Immature natural killer cell (primary cell): Measurements from ENCODE around the gene SALL3. TPM values are rescaled to one million over a fixed set of nuclear protein-coding genes. Genes with fewer than 3 reads are reported as not detected.
"Not testable (repeated sequence)": the region's sequence is repeated elsewhere in the genome, so short reads cannot be mapped to it uniquely, and the experiment has no call there.

Experiments used
- DNase-seq, 3 donors: peaks; one replicate each; pipeline ENCODE4 v3.0.0; 2022; ENCODE audit warnings: mixed read lengths in 1 of 3
- H3K27ac Mint-ChIP-seq, 6 donors: one replicate each; pipeline ENCODE4 v1.8.0; 2020; ENCODE audit warnings: mixed read lengths in 6 of 6, mild to moderate bottlenecking in 5 of 6, inconsistent platforms in 4 of 6, moderate library complexity in 3 of 6
- H3K27me3 Mint-ChIP-seq, 3 donors: one replicate each; pipeline ENCODE4 v1.8.0; 2020 to 2021; ENCODE audit warnings: low read depth in 3 of 3, mild to moderate bottlenecking in 3 of 3, mixed read lengths in 3 of 3, moderate library complexity in 3 of 3, inconsistent platforms in 1 of 3
- H3K36me3 Mint-ChIP-seq, 3 donors: one replicate each; pipeline ENCODE4 v1.8.0; 2020; ENCODE audit warnings: mixed read lengths in 3 of 3, inconsistent platforms in 2 of 3, mild to moderate bottlenecking in 2 of 3
- H3K4me1 Mint-ChIP-seq, 2 donors: one replicate each; pipeline ENCODE4 v1.8.0; 2020; ENCODE audit warnings: inconsistent platforms in 2 of 2, mild to moderate bottlenecking in 2 of 2, mixed read lengths in 2 of 2, moderate library complexity in 1 of 2
- H3K4me3 Mint-ChIP-seq, 5 donors: one replicate each; pipeline ENCODE4 v1.8.0; 2020; ENCODE audit warnings: mild to moderate bottlenecking in 5 of 5, mixed read lengths in 5 of 5, inconsistent platforms in 3 of 5, moderate library complexity in 3 of 5
- H3K9me3 Mint-ChIP-seq, 6 donors: one replicate each; pipeline ENCODE4 v1.8.0; 2020; ENCODE audit warnings: mild to moderate bottlenecking in 6 of 6, mixed read lengths in 6 of 6, inconsistent platforms in 4 of 6, moderate library complexity in 3 of 6
- polyA plus RNA-seq, 3 donors: library from polyadenylated mRNA; unstranded; fragments of 300-500 nt; fragmentation: Illumina TruSeq; gene quantifications; one replicate each; pipeline ENCODE4 v1.2.3, GENCODE V29; 2021

The SALL3 gene
- polyA plus RNA-seq = not detected

- Mint-ChIP-seq H3K4me3 (no peak within 1 kb of the TSS), H3K27ac (no peak within 1 kb of the TSS), H3K9me3 (peaks cover 0 to 3% (median 0%) of the 10 kb centered on the region in 6 donors), H3K27me3 (peaks cover 17 to 57% (median 35%) of the 10 kb centered on the region in 3 donors), H3K4me1 (peaks cover 8 to 10% of the 10 kb centered on the region in 2 donors), H3K36me3 (no peaks in the 10 kb centered on the region)
- no peak for DNase-seq
Measured at GRCh38 chr18:78979730-78980278, at the start of gene SALL3. Gene SALL3, plus strand, starts transcription at chr18:78979818. Its CDS starts 457 bp downstream, at chr18:78980275.

- Mint-ChIP-seq H3K9me3 (no peaks in the 10 kb centered on the region), H3K27me3 (peaks cover under 1 to 2% (median 1%) of the 10 kb centered on the region in 3 donors), H3K4me3 (no peak overlapping the region), H3K36me3 (no peaks in the 10 kb centered on the region), H3K27ac (no peak overlapping the region), H3K4me1 (no peaks in the 10 kb centered on the region)
- no peak for DNase-seq
Measured at GRCh38 chr18:78932281-78932680, 47.3 kb upstream of the SALL3 start.

GRCh38 chr18:78934003-78934402 is 45.6 kb upstream of the SALL3 start:
- Mint-ChIP-seq H3K27me3 (peaks cover 0 to 2% (median 2%) of the 10 kb centered on the region in 3 donors), H3K9me3 (no peaks in the 10 kb centered on the region), H3K4me1 (no peaks in the 10 kb centered on the region), H3K36me3 (no peaks in the 10 kb centered on the region), H3K4me3 (no peak overlapping the region), H3K27ac (no peak overlapping the region)
- DNase-seq = no peak

- H3K36me3 Mint-ChIP-seq = no peaks in the 10 kb centered on the region
- no peaks in the 10 kb centered on the region for H3K9me3 Mint-ChIP-seq
- no peak overlapping the region for H3K4me3 Mint-ChIP-seq
- H3K27me3 Mint-ChIP-seq = peaks cover 0 to 2% (median 2%) of the 10 kb centered on the region in 3 donors
- H3K4me1 Mint-ChIP-seq = no peaks in the 10 kb centered on the region
- DNase-seq = no peak
- no peak overlapping the region for H3K27ac Mint-ChIP-seq
Measured at GRCh38 chr18:78934551-78935225, 44.9 kb upstream of the SALL3 start.

- H3K36me3 Mint-ChIP-seq = no peaks in the 10 kb centered on the region
- peaks cover 0 to 2% (median 2%) of the 10 kb centered on the region in 3 donors for H3K27me3 Mint-ChIP-seq
- H3K4me1 Mint-ChIP-seq = no peaks in the 10 kb centered on the region
- H3K4me3 Mint-ChIP-seq = no peak overlapping the region
- H3K9me3 Mint-ChIP-seq = no peaks in the 10 kb centered on the region
- no peak for DNase-seq
- H3K27ac Mint-ChIP-seq = no peak overlapping the region
Measured at GRCh38 chr18:78935406-78935805, 44.2 kb upstream of the SALL3 start.

GRCh38 chr18:78936251-78937005 is 43.2 kb upstream of the SALL3 start:
- no peak for DNase-seq
- Mint-ChIP-seq H3K9me3 (no peaks in the 10 kb centered on the region), H3K4me1 (no peaks in the 10 kb centered on the region), H3K4me3 (no peak overlapping the region), H3K27ac (no peak overlapping the region), H3K27me3 (peaks cover 0 to 3% (median 2%) of the 10 kb centered on the region in 3 donors), H3K36me3 (no peaks in the 10 kb centered on the region)

- no peak for DNase-seq
- Mint-ChIP-seq H3K27ac (no peak overlapping the region), H3K4me1 (no peaks in the 10 kb centered on the region), H3K4me3 (no peak overlapping the region), H3K9me3 (no peaks in the 10 kb centered on the region), H3K27me3 (peaks cover 0 to 5% (median 3%) of the 10 kb centered on the region in 3 donors), H3K36me3 (no peaks in the 10 kb centered on the region)
Measured at GRCh38 chr18:78937166-78937565, 42.5 kb upstream of the SALL3 start.

GRCh38 chr18:78939105-78939504 is 40.5 kb upstream of the SALL3 start:
- DNase-seq = no peak
- Mint-ChIP-seq H3K4me1 (no peaks in the 10 kb centered on the region), H3K27me3 (peaks cover 0 to 12% (median 3%) of the 10 kb centered on the region in 3 donors), H3K27ac (no peak overlapping the region), H3K9me3 (no peaks in the 10 kb centered on the region), H3K4me3 (no peak overlapping the region), H3K36me3 (no peaks in the 10 kb centered on the region)

- no peak for DNase-seq
- H3K27ac Mint-ChIP-seq = no peak overlapping the region
- no peaks in the 10 kb centered on the region for H3K36me3 Mint-ChIP-seq
- peaks cover 0 to 12% (median 3%) of the 10 kb centered on the region in 3 donors for H3K27me3 Mint-ChIP-seq
- H3K4me3 Mint-ChIP-seq = no peak overlapping the region
- no peaks in the 10 kb centered on the region for H3K9me3 Mint-ChIP-seq
- H3K4me1 Mint-ChIP-seq = no peaks in the 10 kb centered on the region
Measured at GRCh38 chr18:78939734-78940494, 39.7 kb upstream of the SALL3 start.

GRCh38 chr18:78942236-78942635 is 37.4 kb upstream of the SALL3 start:
- not testable (repeated sequence) for H3K4me3 Mint-ChIP-seq, H3K4me1 Mint-ChIP-seq, H3K27ac Mint-ChIP-seq, H3K36me3 Mint-ChIP-seq, H3K9me3 Mint-ChIP-seq, DNase-seq
- peaks cover 0 to 11% (median 1%) of the 10 kb centered on the region in 3 donors for H3K27me3 Mint-ChIP-seq

- H3K27ac Mint-ChIP-seq = no peak overlapping the region
- H3K4me1 Mint-ChIP-seq = no peaks in the 10 kb centered on the region
- no peaks in the 10 kb centered on the region for H3K9me3 Mint-ChIP-seq
- peaks cover 0 to 10% (median 1%) of the 10 kb centered on the region in 3 donors for H3K27me3 Mint-ChIP-seq
- no peak for DNase-seq
- H3K36me3 Mint-ChIP-seq = no peaks in the 10 kb centered on the region
- H3K4me3 Mint-ChIP-seq = no peak overlapping the region
Measured at GRCh38 chr18:78945628-78946027, 34.0 kb upstream of the SALL3 start.

GRCh38 chr18:78947291-78947690 is 32.3 kb upstream of the SALL3 start:
- no peak overlapping the region for H3K4me3 Mint-ChIP-seq
- no peak for DNase-seq
- peaks cover 0 to 8% (median 0%) of the 10 kb centered on the region in 3 donors for H3K27me3 Mint-ChIP-seq
- no peaks in the 10 kb centered on the region for H3K36me3 Mint-ChIP-seq
- H3K9me3 Mint-ChIP-seq = no peaks in the 10 kb centered on the region
- no peaks in the 10 kb centered on the region for H3K4me1 Mint-ChIP-seq
- no peak overlapping the region for H3K27ac Mint-ChIP-seq

- H3K4me3 Mint-ChIP-seq = no peak overlapping the region
- H3K27ac Mint-ChIP-seq = no peak overlapping the region
- H3K36me3 Mint-ChIP-seq = no peaks in the 10 kb centered on the region
- H3K4me1 Mint-ChIP-seq = no peaks in the 10 kb centered on the region
- peaks cover 0 to 6% (median 0%) of the 10 kb centered on the region in 3 donors for H3K27me3 Mint-ChIP-seq
- H3K9me3 Mint-ChIP-seq = no peaks in the 10 kb centered on the region
- DNase-seq = no peak
Measured at GRCh38 chr18:78948221-78948620, 31.4 kb upstream of the SALL3 start.

- no peaks in the 10 kb centered on the region for H3K9me3 Mint-ChIP-seq
- no peak overlapping the region for H3K4me3 Mint-ChIP-seq
- peaks cover 0 to 2% (median 0%) of the 10 kb centered on the region in 3 donors for H3K27me3 Mint-ChIP-seq
- H3K36me3 Mint-ChIP-seq = no peaks in the 10 kb centered on the region
- DNase-seq = no peak
- no peaks in the 10 kb centered on the region for H3K4me1 Mint-ChIP-seq
- no peak overlapping the region for H3K27ac Mint-ChIP-seq
Measured at GRCh38 chr18:78948707-78949106, 30.9 kb upstream of the SALL3 start.
